SJCRH30 (cell line): ENCODE results near the gene TRAPPC13. TPM values are rescaled to one million over a fixed set of nuclear protein-coding genes. Genes with fewer than 3 reads are reported as not detected.
"Not testable (repeated sequence)": the region's sequence is repeated elsewhere in the genome, so short reads cannot be mapped to it uniquely, and the experiment has no call there.

Experiments
- DNase-seq, 2 experiments: peaks; one replicate each; pipeline ENCODE4 v3.0.0-alpha.2; 2015 to 2020
- H3K27ac ChIP-seq: fragments of 250-450 bp; sonication (Bioruptor Pico); 2 replicates; pipeline ENCODE4 v1.5.1; 2020; ENCODE audit warnings: mild to moderate bottlenecking, moderate library complexity
- H3K27me3 ChIP-seq: fragments of 250-450 bp; sonication (Bioruptor Pico); 2 replicates; pipeline ENCODE4 v1.5.1; 2020; ENCODE audit warnings: mild to moderate bottlenecking, moderate library complexity
- H3K36me3 ChIP-seq: fragments of 250-450 bp; sonication (Bioruptor Pico); 2 replicates; pipeline ENCODE4 v1.5.1; 2020; ENCODE audit warnings: mild to moderate bottlenecking, moderate library complexity
- H3K4me1 ChIP-seq: fragments of 250-450 bp; sonication (Bioruptor Pico); 2 replicates; pipeline ENCODE4 v1.5.1; 2020; ENCODE audit warnings: mild to moderate bottlenecking, moderate library complexity
- H3K4me3 ChIP-seq: fragments of 250-450 bp; sonication (Bioruptor Pico); 2 replicates; pipeline ENCODE4 v1.5.1; 2020; ENCODE audit warnings: mild to moderate bottlenecking, moderate library complexity
- H3K9me3 ChIP-seq: fragments of 250-450 bp; sonication (Bioruptor Pico); replicated peaks from 2 replicates; pipeline ENCODE4 v1.5.1; 2020; ENCODE audit warnings: mild to moderate bottlenecking, moderate library complexity
- total RNA-seq: library from RNA; depleted of rRNA; stranded (reverse); fragments of >200 nt; shearing (Covaris generic); gene quantifications from 2 replicates; pipeline ENCODE4 v1.2.3, GENCODE V29; 2014; rRNA removed

The TRAPPC13 gene, protein sequence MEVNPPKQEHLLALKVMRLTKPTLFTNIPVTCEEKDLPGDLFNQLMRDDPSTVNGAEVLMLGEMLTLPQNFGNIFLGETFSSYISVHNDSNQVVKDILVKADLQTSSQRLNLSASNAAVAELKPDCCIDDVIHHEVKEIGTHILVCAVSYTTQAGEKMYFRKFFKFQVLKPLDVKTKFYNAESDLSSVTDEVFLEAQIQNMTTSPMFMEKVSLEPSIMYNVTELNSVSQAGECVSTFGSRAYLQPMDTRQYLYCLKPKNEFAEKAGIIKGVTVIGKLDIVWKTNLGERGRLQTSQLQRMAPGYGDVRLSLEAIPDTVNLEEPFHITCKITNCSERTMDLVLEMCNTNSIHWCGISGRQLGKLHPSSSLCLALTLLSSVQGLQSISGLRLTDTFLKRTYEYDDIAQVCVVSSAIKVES
- 19.1 and 19.9 TPM in 2 replicates for total RNA-seq

DNA sequence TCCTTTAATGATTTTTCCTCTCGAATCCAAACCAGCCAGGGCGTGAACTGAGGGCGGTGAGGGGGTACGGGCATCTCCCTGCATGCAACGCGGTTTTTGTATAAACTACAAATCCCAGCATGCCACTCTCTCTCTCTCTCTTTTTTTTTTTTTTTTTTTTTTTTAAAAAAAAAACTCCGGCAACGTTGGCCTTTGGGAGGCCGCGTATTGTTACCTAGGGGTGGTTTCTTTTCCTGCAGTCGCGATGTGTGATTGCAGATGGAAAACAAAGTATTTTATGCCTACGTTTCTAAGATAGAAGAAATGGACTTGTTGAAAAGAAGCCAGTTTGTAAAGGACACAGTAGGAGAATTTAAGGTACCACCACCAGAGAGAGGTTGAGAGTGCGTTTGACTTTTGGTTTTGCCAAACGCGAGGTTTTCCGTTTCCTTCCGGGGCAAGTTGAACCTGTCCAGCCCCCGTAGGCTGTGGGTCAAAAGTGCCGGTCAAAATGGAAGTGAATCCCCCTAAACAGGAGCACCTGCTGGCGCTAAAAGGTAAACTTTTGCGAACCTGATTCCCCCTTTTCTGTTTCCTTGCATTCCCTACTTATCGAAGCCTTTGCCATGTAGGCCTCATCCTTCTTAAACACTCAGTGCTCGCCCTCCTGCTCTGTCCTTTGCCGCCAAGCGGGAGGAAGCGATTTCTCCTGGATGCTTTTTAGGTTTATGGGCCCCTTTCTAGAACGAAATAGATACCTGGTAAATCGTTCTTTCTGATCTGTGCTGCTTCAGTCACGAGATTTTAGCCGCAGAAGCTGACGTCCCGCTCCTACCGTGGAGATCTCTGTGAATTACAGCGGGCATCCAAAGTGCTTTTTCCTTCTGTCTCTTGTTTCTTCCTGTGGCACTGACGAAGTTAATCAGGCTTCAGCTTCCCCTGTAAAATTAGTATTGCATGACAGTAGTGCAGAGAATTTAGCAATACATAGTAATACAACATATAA, at the start of gene TRAPPC13, which contains the start of gene SHLD3:
TSS of gene TRAPPC13 (plus strand) at position 457 of the 985 bp plus-strand sequence. CDS start at position 491, 34 bp downstream.
TSS of gene SHLD3 (plus strand) at position 457 of the 985 bp plus-strand sequence. CDS start 4,561 bp downstream, outside the sequence.
- H3K27ac ChIP-seq = peak within 1 kb of the TSS; percentile 76
- no peaks in the 10 kb centered on the region for H3K27me3 ChIP-seq
- no peaks in the 10 kb centered on the region for H3K9me3 ChIP-seq
- peak; percentile 86 to 91 for DNase-seq
- H3K36me3 ChIP-seq = peaks cover 8% of the 10 kb centered on the region; the same call in 1 of the 2 replicates
- no peaks in the 10 kb centered on the region; the same call in 1 of the 2 replicates for H3K4me1 ChIP-seq
- peak within 1 kb of the TSS; percentile 92 for H3K4me3 ChIP-seq

DNA sequence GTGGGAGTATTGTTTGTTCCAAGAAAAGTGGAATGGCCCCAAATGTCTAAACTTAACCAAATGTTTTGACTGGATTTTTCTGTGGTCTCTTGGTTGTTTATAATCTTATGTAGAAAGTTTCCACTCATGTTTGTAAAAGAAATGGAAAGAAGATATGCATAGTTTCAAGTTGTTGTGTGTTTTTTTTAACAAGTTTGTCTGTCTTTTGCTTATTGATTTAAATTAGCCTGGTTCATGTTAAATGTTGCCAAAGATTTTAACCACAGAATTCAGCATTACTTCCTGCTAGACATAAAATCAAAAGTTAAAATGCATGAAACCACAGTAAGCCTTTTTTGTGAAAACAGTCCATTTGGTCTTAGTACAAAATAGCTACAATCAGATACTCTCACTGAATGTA, 47.7 kb upstream of the TRAPPC13 start:
- Histone ChIP-seq H3K4me1 (peaks cover 16% of the 10 kb centered on the region), H3K27ac (peak overlapping the region; percentile 68), H3K36me3 (peaks cover 44% of the 10 kb centered on the region), H3K9me3 (no peaks in the 10 kb centered on the region), H3K4me3 (no peak overlapping the region), H3K27me3 (no peaks in the 10 kb centered on the region)
- peak in 1 of 2 experiments; percentile 49 for DNase-seq

DNA sequence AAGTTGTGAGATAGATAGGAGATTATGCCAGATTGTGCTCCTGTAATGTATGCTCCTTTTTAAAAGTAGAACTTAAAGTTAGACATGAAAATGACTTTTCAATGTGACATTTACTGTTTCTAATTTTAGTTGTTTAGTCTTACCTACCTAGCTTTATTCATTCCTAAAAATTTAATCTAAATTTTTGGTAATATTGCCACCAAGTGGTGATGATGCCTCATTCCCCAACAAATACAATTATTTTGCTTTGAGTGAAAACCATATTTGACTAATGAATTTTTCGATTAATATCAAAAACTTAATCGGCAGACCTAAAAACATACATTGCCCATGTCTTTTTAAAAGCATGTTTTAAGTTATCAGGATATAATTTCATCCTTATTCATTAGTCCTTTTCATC, 36.1 kb upstream of the TRAPPC13 start:
- no peaks in the 10 kb centered on the region for H3K4me1 ChIP-seq
- no peaks in the 10 kb centered on the region for H3K9me3 ChIP-seq
- no peaks in the 10 kb centered on the region for H3K27me3 ChIP-seq
- H3K4me3 ChIP-seq = no peak overlapping the region
- no peak overlapping the region for H3K27ac ChIP-seq
- DNase-seq = no peak
- H3K36me3 ChIP-seq = peaks cover 71% of the 10 kb centered on the region

DNA sequence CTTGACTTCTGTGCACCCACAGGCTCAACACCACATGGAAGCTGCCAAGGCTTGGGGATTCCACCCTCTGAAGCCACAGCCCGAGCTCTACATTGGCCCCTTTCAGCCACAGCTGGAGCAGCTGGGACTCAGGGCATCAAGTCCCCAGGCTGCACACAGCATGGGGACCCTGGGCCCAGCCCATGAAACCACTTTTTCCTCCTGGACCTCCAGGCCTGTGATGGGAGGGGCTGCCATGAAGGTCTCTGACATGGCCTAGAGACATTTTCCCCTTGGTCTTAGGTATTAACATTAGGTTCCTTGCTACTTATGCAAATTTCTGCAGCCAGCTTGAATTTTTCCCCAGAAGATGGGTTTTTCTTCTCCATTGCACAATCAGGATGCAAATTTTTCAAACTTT, 23.1 kb upstream of the TRAPPC13 start:
- H3K4me1 ChIP-seq, H3K4me3 ChIP-seq, DNase-seq, H3K9me3 ChIP-seq, H3K27me3 ChIP-seq, H3K27ac ChIP-seq: not testable (repeated sequence)
- peaks cover 63% of the 10 kb centered on the region for H3K36me3 ChIP-seq

DNA sequence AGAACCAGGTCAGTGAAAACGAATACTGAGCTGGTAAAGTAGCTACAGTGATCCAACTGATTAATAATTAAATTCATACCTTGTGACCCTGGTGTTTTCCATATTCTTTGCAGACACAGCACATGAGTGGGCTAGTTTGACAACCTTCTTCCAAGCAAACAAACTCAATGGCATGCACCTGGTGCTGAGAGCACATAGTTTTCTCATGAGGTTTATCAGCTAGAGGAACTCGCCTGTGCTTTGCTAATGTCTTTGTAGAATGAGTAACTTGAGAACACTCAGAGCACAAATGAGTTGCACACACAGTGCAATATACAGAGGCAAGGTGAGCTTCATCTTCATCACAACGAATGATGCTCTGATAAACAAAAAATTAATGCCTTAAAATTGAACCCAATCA, 13.3 kb upstream of the TRAPPC13 start:
- H3K27ac ChIP-seq = no peak overlapping the region
- 0 out of 2 replicates have a peak, but pooled peaks cover 3% of the 10 kb centered on the region for H3K4me1 ChIP-seq
- no peak for DNase-seq
- H3K4me3 ChIP-seq = no peak overlapping the region
- H3K27me3 ChIP-seq = no peaks in the 10 kb centered on the region
- H3K9me3 ChIP-seq = no peaks in the 10 kb centered on the region
- H3K36me3 ChIP-seq = peaks cover 42% of the 10 kb centered on the region

DNA sequence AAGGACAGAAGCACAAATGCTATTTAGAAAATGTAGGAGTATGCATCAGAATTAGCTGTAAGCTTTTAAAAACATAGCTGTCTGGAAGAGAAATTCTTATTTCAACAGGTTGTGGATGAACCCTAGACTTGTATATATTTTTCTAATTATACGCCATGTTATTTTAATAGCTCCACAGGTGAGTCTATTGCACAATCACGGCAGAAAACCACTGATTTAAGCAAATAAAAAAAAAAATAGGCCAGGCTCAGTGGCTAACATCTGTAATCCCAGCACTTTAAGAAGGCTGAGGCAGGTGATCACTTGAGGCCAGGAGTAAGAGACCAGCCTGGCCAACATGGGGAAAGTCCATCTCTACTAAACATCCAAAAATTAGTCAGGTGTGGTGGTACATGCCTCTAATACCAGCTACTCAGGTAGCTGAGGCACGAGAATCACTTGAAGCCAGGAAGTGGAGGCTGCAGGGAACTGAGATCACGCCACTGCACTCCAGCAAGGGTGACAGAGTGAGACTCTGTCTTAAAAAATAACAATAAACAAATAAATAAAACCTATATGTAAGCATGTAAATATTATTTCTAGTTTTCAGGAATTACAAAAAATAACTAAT, 12.4 kb upstream of the TRAPPC13 start:
- no peak overlapping the region for H3K27ac ChIP-seq
- H3K36me3 ChIP-seq = peaks cover 42% of the 10 kb centered on the region
- no peak for DNase-seq
- H3K27me3 ChIP-seq = no peaks in the 10 kb centered on the region
- H3K4me3 ChIP-seq = no peak overlapping the region
- 0 out of 2 replicates have a peak, but pooled peaks cover 3% of the 10 kb centered on the region for H3K4me1 ChIP-seq
- H3K9me3 ChIP-seq = no peaks in the 10 kb centered on the region

DNA sequence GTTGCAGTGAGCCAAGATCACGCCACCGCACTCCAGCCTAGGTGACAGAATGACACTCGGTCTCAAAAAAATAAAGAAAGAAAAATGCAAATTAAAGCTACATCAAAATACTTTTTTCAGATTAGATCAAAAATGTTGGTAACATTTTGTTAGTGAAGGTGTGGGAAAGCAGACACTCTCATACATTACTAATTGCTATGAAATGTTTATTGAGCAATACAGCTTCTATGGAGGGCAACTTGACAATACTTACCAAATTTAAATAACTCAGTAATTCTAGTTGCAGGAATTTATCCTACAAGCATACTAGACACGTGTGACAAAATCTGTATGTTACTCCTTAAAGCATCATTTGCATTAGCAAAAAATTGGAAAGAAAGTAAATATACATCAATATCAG, 4.8 kb upstream of the TRAPPC13 start:
- Histone ChIP-seq H3K36me3 (peaks cover 16% of the 10 kb centered on the region), H3K27ac (no peak overlapping the region), H3K9me3 (no peaks in the 10 kb centered on the region)

DNA sequence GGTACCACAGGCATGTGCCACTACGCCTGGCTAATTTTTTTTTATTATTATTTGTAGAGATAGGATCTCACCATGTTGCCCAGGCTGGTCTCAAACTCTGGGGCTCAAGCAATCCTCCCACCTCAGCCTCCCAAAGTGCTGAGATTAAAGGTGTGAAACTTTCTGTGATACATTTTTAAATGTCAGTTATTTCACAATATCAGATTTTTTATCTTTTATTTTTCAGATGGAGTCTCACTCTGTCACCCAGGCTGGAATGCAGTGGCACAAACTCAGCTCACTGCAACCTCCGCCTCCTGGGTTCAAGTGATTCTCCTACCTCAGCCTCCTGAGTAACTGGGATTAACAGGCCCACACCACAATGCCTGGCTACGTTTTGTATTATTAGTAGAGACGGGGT, 2.9 kb upstream of the TRAPPC13 start:
- H3K27me3 ChIP-seq, H3K4me1 ChIP-seq, H3K27ac ChIP-seq, DNase-seq, H3K36me3 ChIP-seq, H3K4me3 ChIP-seq, H3K9me3 ChIP-seq: not testable (repeated sequence)

More for the DNA sequence above, 4.8 kb upstream of the TRAPPC13 start:
- no peaks in the 10 kb centered on the region; the same call in 1 of the 2 replicates for H3K4me1 ChIP-seq
- DNase-seq = no peak
- no peak overlapping the region for H3K4me3 ChIP-seq
- no peaks in the 10 kb centered on the region for H3K27me3 ChIP-seq

DNA sequence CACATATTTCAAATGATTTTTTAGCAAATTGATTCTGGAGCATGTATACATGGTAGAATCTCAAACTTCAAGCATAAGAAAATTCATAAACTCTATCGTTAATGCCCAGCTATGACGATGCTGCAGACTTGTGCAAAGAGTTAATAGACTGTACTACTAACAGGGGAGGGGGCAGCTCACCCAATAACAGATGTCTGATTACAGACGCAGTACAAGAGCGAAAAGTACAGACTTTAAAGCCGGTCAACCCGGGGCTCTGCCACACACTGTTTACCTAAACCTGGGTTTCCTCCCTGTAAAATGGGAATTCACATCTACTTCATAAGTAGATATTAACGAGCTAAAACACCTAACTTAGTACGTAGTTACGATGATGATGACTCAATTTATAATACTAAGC, 1.3 kb upstream of the TRAPPC13 start:
- peak in 1 of 2 experiments; percentile 9 for DNase-seq
- Histone ChIP-seq H3K9me3 (no peaks in the 10 kb centered on the region), H3K4me1 (no peaks in the 10 kb centered on the region; the same call in 1 of the 2 replicates), H3K27ac (peak overlapping the region; percentile 76; the same call in 1 of the 2 replicates), H3K27me3 (no peaks in the 10 kb centered on the region), H3K4me3 (peak overlapping the region; percentile 92), H3K36me3 (no peaks in the 10 kb centered on the region)

DNA sequence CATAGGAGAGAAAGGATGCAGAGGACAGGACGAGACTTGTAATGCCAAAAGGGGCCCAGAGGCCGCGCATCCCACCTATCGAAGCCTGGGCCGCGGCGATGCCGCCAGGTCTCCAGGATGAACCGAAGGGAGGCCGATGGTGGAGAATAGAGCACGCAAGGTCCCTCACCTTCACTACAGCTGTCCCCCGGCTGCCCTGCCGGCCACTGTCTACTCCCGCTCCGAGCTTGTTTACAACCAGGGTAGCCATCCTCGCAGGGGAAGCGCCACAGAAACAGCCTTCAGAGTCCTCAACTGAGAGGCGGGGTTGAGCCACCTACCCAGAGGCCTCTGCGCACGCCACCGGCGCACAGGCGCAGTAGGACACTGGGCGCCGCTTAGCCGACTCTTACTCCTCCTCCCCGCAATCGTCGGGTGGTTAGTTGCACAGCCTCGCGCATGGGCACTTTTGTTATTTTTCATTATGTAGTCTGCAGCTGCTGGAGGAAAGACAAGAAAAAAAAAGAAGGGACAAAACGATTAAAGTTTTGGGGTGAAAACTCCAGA, 729 bp upstream of the TRAPPC13 start, which contains the start of gene TRIM23:
TSS of gene TRIM23 (minus strand) at position 309 of the 546 bp plus-strand sequence. CDS start at position 250, 59 bp downstream.
- H3K9me3 ChIP-seq = no peaks in the 10 kb centered on the region
- H3K27ac ChIP-seq = peak within 1 kb of the TSS; percentile 76
- peak; percentile 92 to 95 for DNase-seq
- no peaks in the 10 kb centered on the region for H3K27me3 ChIP-seq
- peaks cover 2% of the 10 kb centered on the region; the same call in 1 of the 2 replicates for H3K36me3 ChIP-seq
- peak within 1 kb of the TSS; percentile 92 for H3K4me3 ChIP-seq
- H3K4me1 ChIP-seq = no peaks in the 10 kb centered on the region; the same call in 1 of the 2 replicates

DNA sequence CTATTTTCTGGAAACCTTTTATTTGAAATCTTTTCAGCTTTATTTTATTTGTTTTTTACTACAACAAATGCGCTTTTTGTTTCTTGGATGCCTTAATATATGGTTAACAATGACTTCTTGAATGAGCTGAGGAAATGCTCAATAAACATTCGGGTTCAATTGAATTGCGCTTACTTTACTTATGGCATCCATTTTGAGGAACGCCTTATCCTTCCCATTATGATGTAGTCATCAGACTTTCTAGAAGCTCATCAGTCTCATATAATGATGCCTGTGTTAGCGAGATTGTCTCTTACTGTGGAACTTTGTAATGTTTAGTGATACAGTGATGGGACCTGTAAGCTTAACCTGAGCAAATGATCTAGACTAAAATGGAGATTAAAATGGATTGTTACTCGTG, 916 bp downstream of the TRAPPC13 start:
- peak in 1 of 2 experiments; percentile 7 for DNase-seq
- Histone ChIP-seq H3K27me3 (no peaks in the 10 kb centered on the region), H3K27ac (peak overlapping the region; percentile 76; the same call in 1 of the 2 replicates), H3K4me3 (peak overlapping the region; percentile 92), H3K9me3 (no peaks in the 10 kb centered on the region), H3K4me1 (no peaks in the 10 kb centered on the region; the same call in 1 of the 2 replicates), H3K36me3 (peaks cover 8% of the 10 kb centered on the region; the same call in 1 of the 2 replicates)

DNA sequence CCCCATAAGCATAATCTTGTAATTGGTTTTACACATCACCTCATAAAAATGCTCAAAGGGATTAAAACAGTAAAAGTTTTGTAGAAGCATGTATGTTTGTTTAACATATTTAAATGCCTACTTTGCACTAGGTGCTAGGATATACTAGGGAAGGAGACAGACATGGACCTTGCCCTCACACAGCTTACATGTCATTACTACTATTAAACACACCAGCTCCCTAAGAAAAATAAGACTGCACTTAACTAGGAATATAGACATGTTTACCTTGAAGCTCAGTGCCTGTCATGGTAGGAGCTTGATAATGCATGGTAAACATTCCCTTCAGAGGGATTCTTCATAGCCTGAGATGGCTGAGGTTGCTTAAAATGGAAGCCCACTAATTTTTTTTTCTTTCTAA, 6.2 kb downstream of the TRAPPC13 start:
- Histone ChIP-seq H3K4me3 (no peak overlapping the region), H3K27me3 (no peaks in the 10 kb centered on the region), H3K27ac (no peak overlapping the region), H3K4me1 (no peaks in the 10 kb centered on the region), H3K36me3 (peaks cover 8% of the 10 kb centered on the region; the same call in 1 of the 2 replicates), H3K9me3 (no peaks in the 10 kb centered on the region)
- no peak for DNase-seq

DNA sequence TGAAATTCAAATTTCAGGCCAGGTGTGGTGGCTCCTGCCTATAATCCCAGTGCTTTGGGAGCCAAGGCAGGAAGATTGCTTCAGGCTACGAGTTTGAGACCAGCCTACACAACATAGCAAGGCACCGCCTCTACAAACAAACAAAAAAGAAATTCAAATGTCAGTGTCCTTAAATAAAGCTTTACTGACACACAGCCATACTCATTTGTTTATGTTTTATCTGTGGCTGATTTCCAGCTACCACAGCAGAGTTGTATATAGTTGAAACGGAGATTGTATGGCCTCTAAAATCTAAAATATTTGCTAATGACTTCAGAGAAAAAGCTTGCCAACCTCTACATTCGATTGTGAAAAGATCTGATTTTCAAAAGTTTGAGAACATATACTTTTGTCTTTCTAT, 15.4 kb downstream of the TRAPPC13 start:
- Histone ChIP-seq H3K4me3 (no peak overlapping the region), H3K9me3 (no peaks in the 10 kb centered on the region), H3K36me3 (peaks cover 25% of the 10 kb centered on the region), H3K27me3 (no peaks in the 10 kb centered on the region), H3K27ac (no peak overlapping the region), H3K4me1 (no peaks in the 10 kb centered on the region)
- no peak for DNase-seq

DNA sequence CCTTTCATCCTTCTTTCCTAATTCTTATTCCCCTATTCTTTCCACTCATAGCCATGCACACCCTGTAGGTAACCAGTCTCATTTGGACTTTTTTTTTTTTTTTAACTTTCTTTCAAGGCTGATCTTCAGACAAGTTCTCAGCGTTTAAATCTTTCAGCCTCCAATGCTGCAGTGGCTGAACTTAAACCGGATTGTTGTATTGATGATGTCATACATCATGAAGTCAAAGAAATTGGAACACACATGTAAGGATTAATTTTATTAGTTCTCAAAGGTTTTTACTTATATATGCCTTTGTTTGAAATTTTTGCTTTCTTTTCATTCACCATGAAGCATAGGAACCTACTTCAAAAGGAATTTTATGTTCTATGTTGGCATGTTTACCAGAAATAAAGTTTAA, 22.1 kb downstream of the TRAPPC13 start:
- Histone ChIP-seq H3K9me3 (no peaks in the 10 kb centered on the region), H3K36me3 (peaks cover 7% of the 10 kb centered on the region), H3K4me1 (no peaks in the 10 kb centered on the region), H3K27ac (no peak overlapping the region), H3K4me3 (no peak overlapping the region), H3K27me3 (no peaks in the 10 kb centered on the region)
- no peak for DNase-seq
